ENCODE data around the gene PIGP. TPM values are rescaled to one million over a fixed set of nuclear protein-coding genes. Genes with fewer than 3 reads are reported as not detected.

Gene PIGP
- total RNA-seq, 1 experiment from 2014 or later = 13.2 TPM

DNA sequence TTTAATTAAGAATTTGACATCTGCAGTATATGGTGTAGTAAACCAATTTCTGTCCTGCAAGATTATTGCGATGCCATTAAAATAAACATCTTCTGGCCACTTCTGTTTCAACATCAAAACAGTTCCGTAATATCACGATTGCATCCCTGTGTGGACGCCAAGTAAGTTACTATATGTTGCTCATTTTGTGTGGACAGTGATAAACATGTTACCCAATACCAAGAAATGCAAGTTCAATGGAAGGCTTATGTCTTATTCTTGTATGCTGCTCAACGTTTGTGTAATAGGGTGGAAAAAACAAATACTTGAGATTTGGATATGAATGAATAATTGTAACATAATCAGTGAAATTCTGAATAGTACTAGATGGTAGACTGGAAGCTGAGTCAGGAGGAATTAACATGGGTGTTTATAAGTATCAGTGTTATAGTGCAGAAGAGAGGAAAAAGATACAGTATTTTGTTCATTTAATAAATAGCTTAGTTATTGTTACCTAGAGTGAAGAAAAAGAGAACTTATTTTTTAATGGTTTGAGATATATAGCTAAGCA, 15.4 kb upstream of the PIGP start:
- H3K79me2 ChIP-seq (ENCODE audit: insufficient read depth, low read length) = peaks cover 2% of the 10 kb centered on the region; the same call in 1 of the 2 replicates
- no peaks in the 10 kb centered on the region for H3K9me3 Mint-ChIP-seq
- H3K27me3 Mint-ChIP-seq (ENCODE audit: low read depth) = no peaks in the 10 kb centered on the region

More for the DNA sequence above, 15.4 kb upstream of the PIGP start:
- Histone ChIP-seq H3K4me1 (ENCODE audit: insufficient read depth, low read length) (no peaks in the 10 kb centered on the region), H3K4ac (ENCODE audit: low read depth, low read length) (no peak overlapping the region), H3K27ac (ENCODE audit: insufficient read length, low read depth, low read length) (no peak overlapping the region), H3K18ac (ENCODE audit: insufficient read length, low read depth, low read length) (no peak overlapping the region), H2BK12ac (ENCODE audit: insufficient read length, low read depth, low read length) (no peak overlapping the region), H3K56ac (ENCODE audit: insufficient read length, low read depth, low read length) (no peak overlapping the region), H3K9ac (ENCODE audit: extremely low read depth, insufficient read length, low read length) (no peak overlapping the region), H2AK5ac (ENCODE audit: insufficient read length, low read length) (no peak overlapping the region), H3T11ph (ENCODE audit: low read length) (no peak overlapping the region), H3K4me2 (ENCODE audit: insufficient read depth, insufficient read length, low read length) (no peak overlapping the region), H2BK15ac (ENCODE audit: low read depth, low read length) (no peak overlapping the region), H2BK20ac (ENCODE audit: low read depth, low read length, poor library complexity, severe bottlenecking) (no peak overlapping the region), H3K14ac (ENCODE audit: insufficient read depth, low read length) (no peak overlapping the region), H4K8ac (replicated peaks; ENCODE audit: insufficient read length, low read depth, low read length) (no peak overlapping the region), H3K23ac (ENCODE audit: insufficient read length, low read depth, low read length) (no peak overlapping the region), H2BK5ac (ENCODE audit: insufficient read length, low read length) (no peak overlapping the region), H2BK120ac (ENCODE audit: low read depth, low read length, poor library complexity, severe bottlenecking) (no peak overlapping the region), H3K27me3 (ENCODE audit: insufficient read depth, low read length) (no peaks in the 10 kb centered on the region), H2AFZ (ENCODE audit: low read length) (no peak overlapping the region), H3K9me3 (ENCODE audit: control insufficient read depth, low read depth, low read length) (no peaks in the 10 kb centered on the region), H4K5ac (ENCODE audit: insufficient read length, low read depth, low read length) (no peak overlapping the region), H3K79me1 (ENCODE audit: insufficient read depth, low read depth, low read length, poor library complexity, severe bottlenecking) (peaks cover 4% of the 10 kb centered on the region), H4K91ac (ENCODE audit: insufficient read length, low read depth, low read length) (no peak overlapping the region), H4K20me1 (ENCODE audit: control insufficient read depth, insufficient read depth, insufficient read length) (no peaks in the 10 kb centered on the region), H3K23me2 (ENCODE audit: insufficient read length, low read depth, low read length, poor library complexity, severe bottlenecking) (no peaks in the 10 kb centered on the region)
- WGBS (ENCODE audit: extremely low coverage, insufficient read length, low lambda C conversion rate) = no CpG with 5 or more reads among the region's 5 CpGs
- H3K27ac Mint-ChIP-seq = no peak overlapping the region
- no peak overlapping the region for H3K4me3 Mint-ChIP-seq
- no peaks in the 10 kb centered on the region for H3K4me1 Mint-ChIP-seq
- TF ChIP-seq, protein P1, sequence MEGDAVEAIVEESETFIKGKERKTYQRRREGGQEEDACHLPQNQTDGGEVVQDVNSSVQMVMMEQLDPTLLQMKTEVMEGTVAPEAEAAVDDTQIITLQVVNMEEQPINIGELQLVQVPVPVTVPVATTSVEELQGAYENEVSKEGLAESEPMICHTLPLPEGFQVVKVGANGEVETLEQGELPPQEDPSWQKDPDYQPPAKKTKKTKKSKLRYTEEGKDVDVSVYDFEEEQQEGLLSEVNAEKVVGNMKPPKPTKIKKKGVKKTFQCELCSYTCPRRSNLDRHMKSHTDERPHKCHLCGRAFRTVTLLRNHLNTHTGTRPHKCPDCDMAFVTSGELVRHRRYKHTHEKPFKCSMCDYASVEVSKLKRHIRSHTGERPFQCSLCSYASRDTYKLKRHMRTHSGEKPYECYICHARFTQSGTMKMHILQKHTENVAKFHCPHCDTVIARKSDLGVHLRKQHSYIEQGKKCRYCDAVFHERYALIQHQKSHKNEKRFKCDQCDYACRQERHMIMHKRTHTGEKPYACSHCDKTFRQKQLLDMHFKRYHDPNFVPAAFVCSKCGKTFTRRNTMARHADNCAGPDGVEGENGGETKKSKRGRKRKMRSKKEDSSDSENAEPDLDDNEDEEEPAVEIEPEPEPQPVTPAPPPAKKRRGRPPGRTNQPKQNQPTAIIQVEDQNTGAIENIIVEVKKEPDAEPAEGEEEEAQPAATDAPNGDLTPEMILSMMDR (conservative IDR thresholded peaks at IDR 0.05) = no peak
- DNase-seq = no peak
- 0 out of 7 replicates have a peak, but pooled peaks cover 0 to 4% (median 0%) of the 10 kb centered on the region in 3 experiments for H3K36me3 Mint-ChIP-seq (ENCODE audit: insufficient read depth in 1 of 3, low read depth in 3 of 3)

Measured in H9 (cell line).